GM21447 (cell line): ENCODE measurements around the gene FARS2.
"Not testable (repeated sequence)": the region's sequence is repeated elsewhere in the genome, so short reads cannot be mapped to it uniquely, and the experiment has no call there.

Experiments used
- ATAC-seq: cut with Tn5 transposase; IDR thresholded peaks from one replicate; pipeline ENCODE4 v1.9.1; 2021; ENCODE audit not compliant: unreplicated experiment

The FARS2 gene

GRCh38 chr6:5677219-5678000 lies 416.1 kb downstream of the FARS2 start:
- ATAC-seq, result no peak

DNA sequence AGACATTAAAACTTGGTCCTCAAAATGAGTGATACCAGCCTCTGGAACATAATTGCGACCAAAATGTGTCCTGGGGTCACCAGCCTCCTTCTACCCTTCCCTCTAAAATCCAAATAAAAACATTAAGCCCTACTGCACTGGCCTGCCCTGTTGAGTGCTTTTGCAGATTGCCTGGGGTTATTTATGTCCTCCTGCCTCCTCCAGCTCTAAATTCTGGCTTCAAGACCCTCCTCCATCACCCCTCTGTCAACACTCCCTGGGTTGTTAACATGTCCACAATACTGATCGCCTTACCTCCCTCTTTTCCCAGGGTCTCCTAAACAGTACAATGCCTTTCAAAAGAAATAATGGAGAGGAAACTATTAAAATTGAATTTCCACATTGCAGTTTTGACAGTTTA lies 418.0 kb downstream of the FARS2 start:
- ATAC-seq, result no peak

DNA sequence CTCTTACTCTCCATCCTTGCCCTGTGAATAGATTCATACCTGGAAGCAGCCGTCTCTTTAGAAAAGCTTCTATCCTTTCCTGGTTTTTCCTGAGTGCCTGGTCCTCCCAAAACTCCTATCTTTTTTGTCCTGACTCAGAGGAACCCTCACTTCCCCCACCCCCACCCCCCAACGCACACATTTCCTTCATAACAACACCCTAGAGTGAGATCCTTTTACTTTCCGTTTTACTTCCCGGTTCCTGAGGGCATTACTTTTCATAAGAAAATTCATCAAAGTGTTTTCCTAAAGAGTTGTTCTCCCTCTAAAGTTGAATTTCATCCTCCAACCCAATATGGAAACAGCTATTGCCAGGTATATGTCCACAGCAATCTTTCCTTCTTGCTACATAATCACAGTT lies 418.4 kb downstream of the FARS2 start:
- peak; percentile 42 for ATAC-seq

DNA sequence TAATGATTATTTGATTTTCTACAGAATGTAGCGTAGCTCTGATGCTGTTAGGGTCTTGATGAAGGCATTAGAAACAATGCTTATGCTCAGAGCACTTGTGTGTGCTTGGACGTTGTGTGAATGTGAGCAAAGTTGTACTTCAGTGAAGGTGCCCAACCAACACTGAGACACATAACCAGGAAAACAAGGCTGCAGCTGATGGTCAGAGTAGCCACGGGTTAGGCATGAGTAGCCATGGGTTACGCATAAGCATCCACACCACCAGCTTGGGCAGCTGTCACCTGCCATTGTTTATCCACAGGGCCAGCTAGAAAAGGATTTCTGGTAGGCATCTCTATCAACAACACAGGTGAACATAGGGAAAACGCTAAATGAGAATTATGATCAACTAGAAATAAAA lies 418.8 kb downstream of the FARS2 start:
- peak; percentile 81 for ATAC-seq

GRCh38 chr6:5681480-5681879 lies 420.2 kb downstream of the FARS2 start:
- ATAC-seq, result no peak

- no peak for ATAC-seq
Measured at GRCh38 chr6:5682530-5682929, 421.2 kb downstream of the FARS2 start.

DNA sequence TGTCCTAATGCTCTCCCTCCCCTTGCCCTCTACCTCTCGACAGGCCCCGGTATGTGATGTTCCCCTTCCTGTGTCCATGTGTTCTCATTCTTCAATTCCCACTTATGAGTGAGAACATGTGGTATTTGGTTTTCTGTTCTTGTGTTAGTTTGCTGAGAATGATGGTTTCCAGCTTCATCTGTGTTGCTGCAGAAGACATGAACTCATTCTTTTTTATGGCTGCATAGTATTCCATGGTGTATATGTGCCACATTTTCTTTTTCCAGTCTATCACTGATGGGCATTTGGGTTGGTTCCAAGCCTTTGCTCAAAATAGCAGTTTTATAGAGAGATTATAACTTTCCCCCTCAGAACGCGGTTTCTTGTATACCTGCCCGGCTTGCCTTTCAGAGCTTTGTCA lies 422.4 kb downstream of the FARS2 start:
- not testable (repeated sequence) for ATAC-seq

GRCh38 chr6:5684320-5685053 lies 423.2 kb downstream of the FARS2 start:
- ATAC-seq, result no peak

DNA sequence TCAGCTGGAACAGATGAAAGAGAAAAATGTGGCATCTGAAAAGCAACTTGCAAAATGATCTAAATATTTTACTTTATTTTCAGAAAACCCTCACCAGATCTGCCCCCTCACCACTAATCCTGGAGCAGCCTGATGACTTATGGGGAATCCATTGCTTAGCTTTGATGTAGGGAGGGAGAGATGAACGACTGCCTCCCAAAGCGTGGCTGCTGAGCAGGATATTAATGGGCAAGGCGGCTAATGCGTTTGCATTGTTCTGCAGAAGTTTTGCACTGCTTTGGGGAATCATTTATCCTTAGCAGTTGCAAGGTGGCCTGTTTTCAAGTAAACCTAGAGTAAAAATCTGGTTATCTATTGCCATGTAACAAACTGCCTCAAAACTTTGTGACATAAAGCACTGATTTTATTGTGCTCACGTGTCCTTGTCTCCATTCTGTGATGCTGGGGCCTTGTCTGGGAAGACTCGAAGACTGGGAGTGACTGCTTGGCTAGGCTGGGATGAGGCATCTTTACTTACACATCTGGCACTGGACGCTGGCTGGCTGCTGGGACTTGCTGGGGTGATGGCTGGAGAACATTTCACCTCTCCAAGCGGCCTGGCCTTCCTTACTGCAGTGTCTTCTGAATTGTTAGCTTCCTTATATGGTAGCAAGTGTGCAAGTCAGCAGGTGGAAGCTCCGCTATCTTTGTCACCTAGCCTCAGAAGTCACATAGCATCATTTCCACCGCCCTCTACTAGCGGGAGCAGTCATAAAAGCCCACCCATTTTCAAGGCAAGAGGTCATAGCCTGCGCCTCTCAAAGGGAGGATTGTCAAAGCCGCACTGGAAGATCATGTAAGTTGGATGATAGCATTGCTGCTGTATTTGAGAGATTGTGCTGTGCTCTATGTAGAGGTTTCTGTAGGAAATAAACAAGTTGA lies 432.2 kb downstream of the FARS2 start:
- ATAC-seq, result no peak

DNA sequence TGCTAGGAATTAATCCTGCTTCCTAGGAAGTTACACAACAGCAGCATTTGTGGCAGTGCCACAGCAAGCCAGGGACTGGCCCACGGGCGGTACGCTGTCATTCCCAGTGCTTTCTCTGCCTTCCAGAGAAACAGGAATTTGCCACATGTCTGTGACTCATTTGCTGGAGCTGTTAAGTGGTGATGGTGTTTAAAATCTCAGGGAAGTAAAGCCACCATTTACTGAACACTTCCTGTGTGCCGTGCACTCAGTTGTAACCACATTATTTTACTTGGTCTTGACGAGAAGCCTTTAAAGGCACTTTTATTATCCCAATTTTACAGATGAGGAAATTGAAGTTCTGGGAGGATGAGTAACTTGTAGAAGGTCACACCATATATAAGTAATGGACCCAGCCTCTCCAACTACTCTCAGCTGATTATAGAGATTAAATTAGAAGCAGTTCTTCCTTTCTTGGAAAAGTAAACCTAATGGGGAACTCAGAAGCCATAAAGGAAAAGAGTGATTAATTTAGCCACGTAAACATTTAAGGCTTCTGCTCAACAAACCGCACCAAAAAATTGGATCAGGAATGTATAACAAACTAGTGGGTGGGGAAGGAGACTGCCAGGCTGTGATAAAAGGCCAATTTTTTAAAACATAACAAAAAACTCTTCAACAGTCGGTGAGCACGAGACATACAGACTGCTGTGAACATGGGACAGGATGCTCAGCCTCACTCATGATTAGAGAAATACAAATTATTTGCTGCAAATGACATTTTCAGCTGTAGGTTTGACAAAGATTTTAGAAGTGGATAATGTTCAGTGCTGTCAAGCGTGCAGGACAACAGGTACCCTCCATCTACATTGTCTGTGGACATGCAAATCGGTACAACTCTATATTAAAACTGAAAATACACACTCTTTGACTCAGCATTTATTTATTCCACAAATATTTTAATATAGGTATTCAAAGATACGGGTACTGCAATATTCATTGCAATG lies 434.2 kb downstream of the FARS2 start:
- no peak for ATAC-seq

GRCh38 chr6:5697508-5697907 lies 436.2 kb downstream of the FARS2 start:
- ATAC-seq, result no peak

- ATAC-seq, result no peak
Measured at GRCh38 chr6:5698318-5698717, 437.0 kb downstream of the FARS2 start.

DNA sequence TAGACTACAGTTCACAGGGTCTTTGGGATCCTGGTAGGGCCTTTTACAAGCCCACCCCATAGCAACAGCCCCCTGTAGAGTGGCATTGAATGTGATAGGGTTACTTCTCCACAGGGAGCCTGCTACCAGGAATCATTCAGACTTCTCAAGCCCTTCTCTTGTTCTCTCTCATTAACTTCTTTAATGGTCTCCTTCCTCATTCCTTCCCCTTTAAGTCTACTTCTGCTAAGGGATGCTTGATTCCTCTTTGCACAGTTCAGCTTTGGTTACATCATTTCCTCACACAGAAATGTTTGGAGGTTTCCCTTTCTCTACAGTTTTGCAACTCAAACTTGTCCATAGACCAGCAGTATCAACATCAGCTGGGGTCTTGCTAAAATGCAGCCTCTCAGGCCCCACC lies 437.8 kb downstream of the FARS2 start:
- not testable (repeated sequence) for ATAC-seq

DNA sequence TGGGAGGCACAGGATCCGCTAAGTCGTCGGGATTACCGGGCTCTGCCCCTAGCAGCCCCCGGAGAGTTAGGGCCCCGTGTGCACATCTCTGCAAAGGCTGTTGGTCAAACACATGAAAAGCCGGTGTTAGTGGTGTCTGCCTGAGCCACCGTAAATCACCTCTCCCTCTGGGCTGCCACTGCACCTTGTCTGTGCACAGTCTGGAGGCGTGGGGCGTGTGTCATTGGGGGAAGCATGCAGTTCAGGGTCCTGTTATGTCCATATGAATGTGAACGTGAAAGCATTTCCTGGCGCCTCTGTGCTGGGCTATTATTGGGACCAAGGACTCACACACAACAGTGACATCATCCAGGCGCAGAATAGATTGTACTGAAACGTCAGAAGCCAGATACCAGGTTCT lies 439.9 kb downstream of the FARS2 start:
- no peak for ATAC-seq

DNA sequence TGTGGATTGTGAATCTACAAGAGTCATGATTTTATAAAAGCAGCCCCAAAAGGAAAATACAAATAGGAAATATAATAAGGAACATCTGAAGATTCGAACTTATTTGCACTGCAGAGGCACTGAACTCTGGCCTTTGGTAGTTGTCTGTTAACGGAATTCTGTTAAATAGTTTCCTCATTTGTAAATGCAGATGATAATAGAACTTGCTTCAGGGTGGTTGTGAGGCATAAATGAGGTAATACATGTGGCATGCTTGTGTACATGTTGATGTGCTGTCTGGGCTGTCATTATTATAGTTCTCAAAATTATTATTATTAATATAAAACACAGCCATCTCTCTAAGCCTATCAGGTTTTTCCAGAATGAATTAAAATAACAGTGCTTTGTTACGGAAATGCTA lies 443.4 kb downstream of the FARS2 start:
- ATAC-seq, result no peak

DNA sequence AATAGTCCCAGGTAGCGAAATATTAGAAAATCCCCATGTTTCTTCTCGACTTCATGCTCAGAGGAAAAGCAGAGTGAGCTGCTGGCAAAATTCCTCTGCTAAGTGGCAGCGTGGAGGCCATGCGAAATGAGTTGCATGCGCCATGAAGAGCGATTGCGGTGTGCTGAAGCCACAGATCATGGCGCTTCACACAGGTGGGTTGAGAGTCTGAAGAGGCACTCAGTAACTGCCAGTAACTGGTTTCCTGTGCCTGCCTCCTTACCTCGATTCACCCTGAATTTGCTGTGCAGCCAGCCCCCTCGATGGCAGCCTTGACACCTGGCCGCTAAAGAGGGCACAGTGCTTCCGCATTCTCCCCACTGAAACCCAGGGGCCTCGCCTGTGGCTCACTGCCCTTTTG lies 443.9 kb downstream of the FARS2 start:
- ATAC-seq, result no peak

- no peak for ATAC-seq
Measured at GRCh38 chr6:5706124-5707033, 445.1 kb downstream of the FARS2 start.

DNA sequence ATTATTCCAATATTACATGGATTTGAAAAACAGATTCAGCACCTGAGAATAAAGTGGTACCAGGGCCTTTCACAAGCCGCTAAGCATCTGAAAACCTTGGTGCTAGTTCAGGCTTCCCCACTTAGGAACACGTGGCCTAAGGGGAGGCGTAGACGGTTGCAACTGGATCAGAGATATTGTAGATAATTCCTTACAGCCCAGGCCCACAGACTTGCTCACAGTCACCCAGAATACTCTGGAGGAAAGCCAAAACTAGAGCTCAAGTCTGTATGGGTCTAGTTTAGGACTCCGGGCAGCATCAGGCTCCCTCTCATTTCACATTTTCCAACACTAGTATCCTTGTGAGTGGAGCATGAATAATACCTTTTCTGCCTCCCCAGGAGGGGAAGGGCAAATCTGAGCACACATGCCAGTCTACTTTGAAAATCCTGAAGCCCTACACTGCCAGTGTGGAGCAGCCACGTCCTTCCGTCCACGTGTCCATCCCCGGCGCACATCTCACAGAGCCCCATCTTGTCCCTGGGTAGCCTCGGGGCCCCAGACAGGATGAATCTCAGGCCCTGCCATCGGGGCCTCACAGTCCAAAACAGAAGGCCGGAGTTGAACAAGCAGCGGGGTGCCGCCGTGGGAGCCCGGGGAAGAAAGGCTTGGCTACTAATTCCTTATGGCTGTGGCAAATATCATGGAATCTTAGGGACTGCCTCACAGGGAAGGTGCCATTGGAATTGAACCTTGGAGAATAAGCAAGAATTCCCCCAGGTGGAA lies 446.1 kb downstream of the FARS2 start:
- ATAC-seq, result no peak
